Pancreas (tissue), 10 donors: ENCODE data around the gene NDUFA13. TPM values are rescaled to one million over a fixed set of nuclear protein-coding genes. Genes with fewer than 3 reads are reported as not detected.
A peak's percentile ranks its signal among the peaks of the same experiment; 100 is the strongest.

Experiments
- ATAC-seq, 4 donors: fragments of 200-7000 bp; cut with Tn5 transposase; one replicate each; pipeline versions ENCODE4 v1.8.0 to v1.9.1; 2020; ENCODE audit warnings: mild to moderate bottlenecking in 4 of 4, moderate library complexity in 4 of 4
- DNase-seq, 6 donors: peaks; one replicate each; pipeline ENCODE4 v3.0.0-alpha.2; 2020
- FAIRE-seq: peaks from 2 replicates; lab custom pipeline; 2012; peaks lifted over from hg19 to GRCh38; lab: Jason Lieb, UNC
- H3K27ac ChIP-seq, 4 donors: fragments of 200-600 bp; sonication (generic); 1 replicate in 3 of 4; 2 replicates in 1 of 4; pipeline versions ENCODE4 v1.5.0 to v1.8.0; 2020
- H3K27me3 ChIP-seq, 4 donors: fragments of 200-600 bp; one replicate each; pipeline ENCODE4 v1.8.0; 2021
- H3K36me3 ChIP-seq, 3 donors: fragments of 200-600 bp; sonication (generic) in 1 of 3; one replicate each; pipeline versions ENCODE4 v1.5.0 to v1.8.0; 2020 to 2021
- H3K4me1 ChIP-seq, 3 donors: fragments of 200-600 bp; one replicate each; pipeline ENCODE4 v1.8.0; 2021
- H3K4me3 ChIP-seq, 4 donors: fragments of 200-600 bp; sonication (generic) in 2 of 4; one replicate each; pipeline versions ENCODE4 v1.5.0 to v1.8.0; 2020 to 2021
- H3K9me3 ChIP-seq, 4 donors: fragments of 200-600 bp; one replicate each; pipeline ENCODE4 v1.8.0; 2021
- CTCF ChIP-seq, 4 donors: fragments of 200-600 bp; sonication (generic) in 3 of 4; IDR thresholded peaks; one replicate each; pipeline versions ENCODE4 v1.5.0 to v1.8.0; 2021; ENCODE audit warnings: antibody characterized with exemption in 4 of 4
- WGBS, 2 donors: extraction: QIAGEN DNeasy Blood & Tissue Kit; methylation state at CpG; one replicate each; pipeline ENCODE4 v1.1.7; 2013; 5-methylcytosine and 5-hydroxymethylcytosine counted together
- intact Hi-C, 3 donors: fragments of 100-400 bp; cut with DNase I; formaldehyde crosslinking; loops; one replicate each; pipeline versions ENCODE4 v1.11.1 to v1.14.2; 2022
- polyA plus RNA-seq, 2 donors: library from polyadenylated mRNA; stranded (reverse); fragments of 200-250 nt; gene quantifications; one replicate each; pipeline ENCODE4 v1.2.3, GENCODE V29; 2013
- total RNA-seq, 6 donors: library from RNA; stranded (reverse); fragmentation: NEBNext Ultra II Directional in 4 of 6; extraction: Animal tissue kit (Norgen Biotek cat#: 25700) in 4 of 6; gene quantifications; one replicate each; pipeline versions ENCODE4 v1.2.1 to v1.2.4, GENCODE V29; 2021 to 2023
- donor health status: healthy with polysubstance abuse.
- donor health status: DM: no; HTN: no; CAD: no; lungs with moderate emphysema.
- donor health status: DM: no; HTN: no; CAD: no.
- donor health status: control.
- donor health status: control.
- donor health status: Bipolar disorder and iron deficiency.
- donor health status: DM: yes; HTN: yes; CAD: no.
- donor health status: DM: no; HTN: no; CAD: no.
- donor health status: DM: no; HTN: no; CAD: no.
- donor health status: DM: yes; HTN: yes; CAD: no.

The NDUFA13 gene
- total and polyA plus RNA-seq, 8 donors, result 87.9 to 178 (median 133) TPM

GRCh38 chr19:19505669-19506326, 10.2 kb upstream of the NDUFA13 start:
- Histone ChIP-seq H3K27ac (no peak overlapping the region), H3K9me3 (no peaks in the 10 kb centered on the region), H3K4me3 (no peak overlapping the region), H3K36me3 (peaks cover 0 to 46% (median 0%) of the 10 kb centered on the region in 3 donors), H3K27me3 (no peaks in the 10 kb centered on the region), H3K4me1 (no peaks in the 10 kb centered on the region)
- intact Hi-C loops, result no loop called here
- FAIRE-seq (no peak), DNase-seq (no peak), ATAC-seq (no peak)
- 92 to 94% methylated on average over 27 of the region's 27 CpGs for WGBS, 2 donors
- TF ChIP-seq CTCF (IDR thresholded peaks at IDR 0.05), result no peak

- no peak for FAIRE-seq
- no peak overlapping the region for H3K4me3 ChIP-seq
- peaks cover 0 to 41% (median 0%) of the 10 kb centered on the region in 3 donors for H3K36me3 ChIP-seq
- intact Hi-C loops, result no loop called here
- H3K27me3 ChIP-seq, result no peaks in the 10 kb centered on the region
- H3K27ac ChIP-seq, result no peak overlapping the region
- no peak for ATAC-seq
- no peaks in the 10 kb centered on the region for H3K9me3 ChIP-seq
- WGBS, 2 donors, result 92 to 95% methylated on average over 12 of the region's 12 CpGs
- no peak for DNase-seq
- no peak for TF ChIP-seq CTCF (IDR thresholded peaks at IDR 0.05)
- H3K4me1 ChIP-seq, result no peaks in the 10 kb centered on the region
These were observed 9.4 kb upstream of the NDUFA13 start for GRCh38 chr19:19506592-19506991.

GRCh38 chr19:19507354-19507753, 8.7 kb upstream of the NDUFA13 start:
- peaks cover 0 to 39% (median 0%) of the 10 kb centered on the region in 3 donors for H3K36me3 ChIP-seq
- no peak overlapping the region for H3K27ac ChIP-seq
- no peak for TF ChIP-seq CTCF (IDR thresholded peaks at IDR 0.05)
- 88 to 90% methylated on average over 8 of the region's 8 CpGs for WGBS, 2 donors
- no peaks in the 10 kb centered on the region for H3K4me1 ChIP-seq
- no peak overlapping the region for H3K4me3 ChIP-seq
- H3K27me3 ChIP-seq, result no peaks in the 10 kb centered on the region
- no peak for FAIRE-seq
- intact Hi-C loops, result no loop called here
- no peaks in the 10 kb centered on the region for H3K9me3 ChIP-seq
- DNase-seq, result no peak
- ATAC-seq, result no peak

- Histone ChIP-seq H3K9me3 (no peaks in the 10 kb centered on the region), H3K27ac (no peak overlapping the region), H3K4me3 (no peak overlapping the region), H3K4me1 (no peaks in the 10 kb centered on the region), H3K27me3 (no peaks in the 10 kb centered on the region), H3K36me3 (peaks cover 0 to 31% (median 0%) of the 10 kb centered on the region in 3 donors)
- no peak for TF ChIP-seq CTCF (IDR thresholded peaks at IDR 0.05)
- FAIRE-seq (no peak), ATAC-seq (peak in 1 of 4 donors; percentile 12), DNase-seq (no peak)
- intact Hi-C loops, result no loop called here
- WGBS, 2 donors, result 80 to 87% methylated on average over 11 of the region's 11 CpGs
These were observed 7.8 kb upstream of the NDUFA13 start for GRCh38 chr19:19508217-19508616.

GRCh38 chr19:19510432-19510831, 5.6 kb upstream of the NDUFA13 start:
- no peak overlapping the region for H3K4me3 ChIP-seq
- no peaks in the 10 kb centered on the region for H3K9me3 ChIP-seq
- FAIRE-seq (no peak), ATAC-seq (no peak), DNase-seq (no peak)
- H3K36me3 ChIP-seq, result peaks cover 0 to 11% (median 0%) of the 10 kb centered on the region in 3 donors
- TF ChIP-seq CTCF (IDR thresholded peaks at IDR 0.05), result no peak
- no peak overlapping the region for H3K27ac ChIP-seq
- no peaks in the 10 kb centered on the region for H3K4me1 ChIP-seq
- WGBS, 2 donors, result 38 to 40% methylated on average over 6 of the region's 6 CpGs
- intact Hi-C loops, result no loop called here
- H3K27me3 ChIP-seq, result no peaks in the 10 kb centered on the region
